HepG2 (cell line): ENCODE measurements around the gene CHAF1A. TPM values are rescaled to one million over a fixed set of nuclear protein-coding genes. Genes with fewer than 3 reads are reported as not detected.
A peak's percentile ranks its signal among the peaks of the same experiment; 100 is the strongest.

Source experiments
- ATAC-seq: fragments of 200-7000 bp; cut with Tn5 transposase; 3 replicates; pipeline ENCODE4 v1.9.1; 2020; ENCODE audit warnings: mild to moderate bottlenecking, moderate library complexity
- BruUV-seq: library from RNA; stranded (reverse); fragments of 400-500 nt; replicated peaks from 2 replicates; lab custom pipeline; 2021; lab: Mats Ljungman, UMichigan
- CTCF ChIA-PET: fragments of 300-600 bp; formaldehyde crosslinking; extraction: SDS; loops from one replicate; lab custom pipeline; 2021; ENCODE audit warnings: low total read pairs, inconsistent platforms, low intra/inter-chr PET ratio; lab: Yijun Ruan, JAX
- POLR2A ChIA-PET: fragments of 350-600 bp; sonication (Branson Sonifier 250); formaldehyde crosslinking; loops from one replicate; lab custom pipeline; 2020; ENCODE audit warnings: antibody characterized with exemption, inconsistent platforms; lab: Yijun Ruan, JAX
- DNase-seq: peaks from one replicate; pipeline ENCODE4 v3.0.0-alpha.2; 2015; ENCODE audit warnings: low spot score
- FAIRE-seq: peaks from 3 replicates; lab custom pipeline; 2011; peaks lifted over from hg19 to GRCh38; lab: Jason Lieb, UNC
- H2AFZ ChIP-seq: one replicate; pipeline ENCODE4 v1.6.1; 2011; ENCODE audit warnings: low read length, inconsistent platforms
- H3K27ac ChIP-seq: fragments of 300-600 bp; 3 replicates; pipeline ENCODE4 v1.8.0; 2011; ENCODE audit warnings: mixed run types, mild to moderate bottlenecking, mixed read lengths, low read length, inconsistent platforms; ENCODE audit not compliant: insufficient read depth; ENCODE audit errors: extremely low read length
- H3K27me3 ChIP-seq, 2 experiments: fragments of 200-600 bp in 1 of 2; 2 replicates in 1 of 2; 3 replicates in 1 of 2; pipeline versions ENCODE4 v1.6.0 to v1.8.0; 2011; ENCODE audit warnings: low read length in 2 of 2, mild to moderate bottlenecking in 2 of 2, moderate library complexity in 2 of 2, inconsistent platforms in 1 of 2; ENCODE audit not compliant: insufficient read depth in 2 of 2, control insufficient read depth in 1 of 2
- H3K36me3 ChIP-seq, 2 experiments: fragments of 200-600 bp in 1 of 2; replicated peaks in 1 of 2; 2 replicates in 1 of 2; 3 replicates in 1 of 2; pipeline versions ENCODE4 v1.5.1 to v1.8.0; 2011; ENCODE audit warnings: low read length in 2 of 2, inconsistent platforms in 1 of 2; ENCODE audit not compliant: insufficient read depth in 2 of 2, control insufficient read depth in 1 of 2
- H3K4me1 ChIP-seq: 2 replicates; pipeline ENCODE4 v1.5.1; 2012; ENCODE audit warnings: low read length, inconsistent platforms; ENCODE audit not compliant: insufficient read depth
- H3K4me2 ChIP-seq: 2 replicates; pipeline ENCODE4 v1.6.0; 2011; ENCODE audit warnings: low read depth, low read length, inconsistent platforms
- H3K4me3 ChIP-seq, 3 experiments: fragments of 200-600 bp in 1 of 3; sonication (generic), shearing (Covaris generic) in 1 of 3; replicated peaks in 1 of 3; 2 replicates each; pipeline ENCODE4 v1.5.1; 2011 to 2016; ENCODE audit warnings: low read length in 3 of 3, inconsistent platforms in 2 of 3, low read depth in 2 of 3, mild to moderate bottlenecking in 2 of 3, control low read depth in 1 of 3, mixed read lengths in 1 of 3; ENCODE audit not compliant: insufficient read depth in 1 of 3
- H3K79me2 ChIP-seq: one replicate; pipeline ENCODE4 v1.6.1; 2011; ENCODE audit warnings: low read length, inconsistent platforms; ENCODE audit not compliant: insufficient read depth
- H3K9ac ChIP-seq: 2 replicates; pipeline ENCODE4 v1.6.0; 2011; ENCODE audit warnings: mild to moderate bottlenecking, low read depth, low read length, inconsistent platforms; ENCODE audit not compliant: insufficient read depth
- H3K9me3 ChIP-seq: 2 replicates; pipeline ENCODE4 v1.5.1; 2012; ENCODE audit warnings: mild to moderate bottlenecking, low read length
- H4K20me1 ChIP-seq: 2 replicates; pipeline ENCODE4 v1.6.0; 2011; ENCODE audit warnings: inconsistent platforms, mild to moderate bottlenecking, low read length, moderate library complexity; ENCODE audit not compliant: insufficient read depth
- CAMTA2 ChIP-seq: sonication (generic); formaldehyde crosslinking; IDR thresholded peaks from 2 replicates; pipeline ENCODE4 v1.4.0; 2020; ENCODE audit warnings: mild to moderate bottlenecking, missing genetic modification reagents, borderline replicate concordance
- HDAC2 ChIP-seq: sonication (generic); formaldehyde crosslinking; IDR thresholded peaks from 2 replicates; pipeline ENCODE4 v1.4.0; 2020; ENCODE audit warnings: missing genetic modification reagents
- MED13 ChIP-seq: sonication (generic); formaldehyde crosslinking; IDR thresholded peaks from 2 replicates; pipeline ENCODE4 v1.5.0; 2020; ENCODE audit warnings: missing genetic modification reagents
- POLR2AphosphoS5 ChIP-seq: IDR thresholded peaks from 2 replicates; pipeline ENCODE4 v1.6.1; 2012; ENCODE audit warnings: low read depth, low read length
- PRDM10 ChIP-seq: sonication (generic); formaldehyde crosslinking; IDR thresholded peaks from 2 replicates; pipeline ENCODE4 v1.4.0; 2020; ENCODE audit warnings: low read depth, missing genetic modification reagents
- ZFP1 ChIP-seq: IDR thresholded peaks from 2 replicates; pipeline ENCODE4 v1.6.1; 2016
- ZFP41 ChIP-seq: sonication (generic); formaldehyde crosslinking; IDR thresholded peaks from 2 replicates; pipeline ENCODE4 v1.4.0; 2020; ENCODE audit warnings: mild to moderate bottlenecking, missing genetic modification reagents, borderline replicate concordance
- WGBS: methylation state at CpG from one replicate; pipeline ENCODE4 v1.1.6; 2017; ENCODE audit warnings: low lambda C conversion rate; 5-methylcytosine and 5-hydroxymethylcytosine counted together
- in situ Hi-C: cut with HindIII; loops from 2 replicates; pipeline ENCODE4 v1.10.0; 2017; ENCODE audit warnings: low pct_unique_long_range_greater_than_20kb; ENCODE audit not compliant: extremely low pct_ligation_motif_present
- intact Hi-C: fragments of 100-400 bp; cut with micrococcal nuclease; formaldehyde crosslinking; loops from one replicate; pipeline ENCODE4 v1.10.0; 2022; ENCODE audit not compliant: unreplicated experiment
- polyA plus RNA-seq, 8 experiments: library from polyadenylated mRNA; depleted of rRNA in 3 of 8; stranded (reverse) in 7 of 8; unstranded in 1 of 8; fragments of >200 nt; fragmentation: Illumina TruSeq in 4 of 8; extraction: Trizol in 4 of 8; gene quantifications; 2 replicates each; pipeline versions ENCODE4 v1.2.1 to v1.2.3, GENCODE V29; 2011 to 2016; ENCODE audit warnings: low read depth in 4 of 8, missing spikeins in 1 of 8, mixed read lengths in 1 of 8; ENCODE audit not compliant: insufficient read depth in 1 of 8
- total RNA-seq, 5 experiments: library from RNA; depleted of rRNA; stranded (reverse); fragments of >200 nt; fragmentation: Illumina TruSeq; extraction: Trizol; gene quantifications; 2 replicates each; pipeline ENCODE4 v1.2.3, GENCODE V29; 2016; ENCODE audit warnings: low read depth in 1 of 5
- TF ChIP-seq, protein P1 (sequence below): sonication (generic); formaldehyde crosslinking; IDR thresholded peaks from 2 replicates; pipeline ENCODE4 v1.4.0; 2020; ENCODE audit warnings: missing genetic modification reagents, borderline replicate concordance

CHAF1A gene
- total and polyA plus RNA-seq, 2 of the 13 experiments (the other 11 are each of a cell fraction or from before 2014, with no cell fraction given) = 11.0 to 34.8 TPM

GRCh38 chr19:4414144-4414799, 11.8 kb downstream of the CHAF1A start:
- ATAC-seq = no peak
- no peak for FAIRE-seq
- TF ChIP-seq ZFP1 (CRISPR knock-in tag) = no peak
- TF ChIP-seq, protein P1, sequence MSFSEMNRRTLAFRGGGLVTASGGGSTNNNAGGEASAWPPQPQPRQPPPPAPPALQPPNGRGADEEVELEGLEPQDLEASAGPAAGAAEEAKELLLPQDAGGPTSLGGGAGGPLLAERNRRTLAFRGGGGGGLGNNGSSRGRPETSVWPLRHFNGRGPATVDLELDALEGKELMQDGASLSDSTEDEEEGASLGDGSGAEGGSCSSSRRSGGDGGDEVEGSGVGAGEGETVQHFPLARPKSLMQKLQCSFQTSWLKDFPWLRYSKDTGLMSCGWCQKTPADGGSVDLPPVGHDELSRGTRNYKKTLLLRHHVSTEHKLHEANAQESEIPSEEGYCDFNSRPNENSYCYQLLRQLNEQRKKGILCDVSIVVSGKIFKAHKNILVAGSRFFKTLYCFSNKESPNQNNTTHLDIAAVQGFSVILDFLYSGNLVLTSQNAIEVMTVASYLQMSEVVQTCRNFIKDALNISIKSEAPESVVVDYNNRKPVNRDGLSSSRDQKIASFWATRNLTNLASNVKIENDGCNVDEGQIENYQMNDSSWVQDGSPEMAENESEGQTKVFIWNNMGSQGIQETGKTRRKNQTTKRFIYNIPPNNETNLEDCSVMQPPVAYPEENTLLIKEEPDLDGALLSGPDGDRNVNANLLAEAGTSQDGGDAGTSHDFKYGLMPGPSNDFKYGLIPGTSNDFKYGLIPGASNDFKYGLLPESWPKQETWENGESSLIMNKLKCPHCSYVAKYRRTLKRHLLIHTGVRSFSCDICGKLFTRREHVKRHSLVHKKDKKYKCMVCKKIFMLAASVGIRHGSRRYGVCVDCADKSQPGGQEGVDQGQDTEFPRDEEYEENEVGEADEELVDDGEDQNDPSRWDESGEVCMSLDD (CRISPR knock-in tag) = no peak
- no peak for TF ChIP-seq MED13 (CRISPR knock-in tag)
- no peak for TF ChIP-seq POLR2AphosphoS5
- no peak for TF ChIP-seq ZFP41 (CRISPR knock-in tag)
- no peak for TF ChIP-seq CAMTA2 (CRISPR knock-in tag)
- TF ChIP-seq HDAC2 (CRISPR knock-in tag) = no peak
- no peak for TF ChIP-seq PRDM10 (CRISPR knock-in tag)
- intact Hi-C loops (no loop called here), in situ Hi-C loops (no loop called here)
- no TSS peak for BruUV-seq
- Histone ChIP-seq H3K27me3 (no peaks in the 10 kb centered on the region), H3K4me2 (no peak overlapping the region), H3K9ac (no peak overlapping the region), H2AFZ (no peak overlapping the region), H3K9me3 (no peaks in the 10 kb centered on the region), H3K4me1 (peaks cover 38% of the 10 kb centered on the region), H3K27ac (peak overlapping the region; percentile 38), H3K36me3 (peaks cover 10 to 48% of the 10 kb centered on the region in 2 experiments), H3K4me3 (no peak overlapping the region), H3K79me2 (peaks cover 43% of the 10 kb centered on the region), H4K20me1 (no peaks in the 10 kb centered on the region)
- ChIA-PET CTCF (no interaction called here), POLR2A (interaction anchor here (1.3 to 1.7 kb wide), 2 partner anchors 12 to 104 kb away, joined by 3 to 4 read pairs; partner anchors contain the start of genes CHAF1A and PLIN4)
- 92% methylated on average over 7 of the region's 7 CpGs for WGBS
- DNase-seq = no peak
